ENCODE data around the gene NCAPG2. TPM values are rescaled to one million over a fixed set of nuclear protein-coding genes. Genes with fewer than 3 reads are reported as not detected.

Gene NCAPG2
- total and polyA plus RNA-seq, 2 of the 13 experiments (the other 11 are each of a cell fraction or from before 2014, with no cell fraction given) = 15.1 to 30.7 TPM

- TF ChIP-seq PBX3 (CRISPR knock-in tag; IDR thresholded peaks at IDR 0.05; ENCODE audit: borderline replicate concordance) = no peak
- TF ChIP-seq GTF3A (CRISPR knock-in tag; conservative IDR thresholded peaks at IDR 0.05) = no peak
- TF ChIP-seq ZNF629 (CRISPR knock-in tag; conservative IDR thresholded peaks at IDR 0.05) = peak; percentile 42; the same call in 1 of the 2 replicates
- no peak for TF ChIP-seq ZSCAN31 (CRISPR knock-in tag; IDR thresholded peaks at IDR 0.05; ENCODE audit: low read depth)
- peak; percentile 67 for TF ChIP-seq GATAD2A (CRISPR knock-in tag; IDR thresholded peaks at IDR 0.05)
- peak; percentile 32; the same call in 1 of the 2 replicates for TF ChIP-seq FOXA3 (CRISPR knock-in tag; IDR thresholded peaks at IDR 0.05)
- TF ChIP-seq YY1 (IDR thresholded peaks at IDR 0.05; ENCODE audit: insufficient read depth, insufficient replicate concordance, low read depth, low read length) = no peak
- TF ChIP-seq ZNF407 (CRISPR knock-in tag; IDR thresholded peaks at IDR 0.05; ENCODE audit: not compliant biosample characterization) = no peak
- 0 out of 2 replicates have a peak, but pooled peaks have one; percentile 18 for TF ChIP-seq REPIN1 (CRISPR knock-in tag; IDR thresholded peaks at IDR 0.05; ENCODE audit: borderline replicate concordance, low read depth)
- TF ChIP-seq SMYD3 (CRISPR knock-in tag; IDR thresholded peaks at IDR 0.05) = no peak
- no peak for TF ChIP-seq MAF1 (CRISPR knock-in tag; IDR thresholded peaks at IDR 0.05; ENCODE audit: borderline replicate concordance)
- TF ChIP-seq RXRA (CRISPR knock-in tag; IDR thresholded peaks at IDR 0.05) = peak; percentile 67
- TF ChIP-seq ZNF781 (CRISPR knock-in tag; IDR thresholded peaks at IDR 0.05; ENCODE audit: borderline replicate concordance, not compliant biosample characterization) = no peak
- TF ChIP-seq MIER2 (CRISPR knock-in tag; IDR thresholded peaks at IDR 0.05) = no peak
- no peak for TF ChIP-seq ZNF784 (CRISPR knock-in tag; IDR thresholded peaks at IDR 0.05; ENCODE audit: borderline replicate concordance)
- 0 out of 2 replicates have a peak, but pooled peaks have one; percentile 13 for TF ChIP-seq ZNF574 (CRISPR knock-in tag; IDR thresholded peaks at IDR 0.05)
These were observed 112.7 kb downstream of the NCAPG2 start (continued) for GRCh38 chr7:158591944-158592343.

Data from HepG2 (cell line).